ENCODE data around the gene ZDHHC1. TPM values are rescaled to one million over a fixed set of nuclear protein-coding genes. Genes with fewer than 3 reads are reported as not detected.

Gene ZDHHC1
- total RNA-seq, 4 donors from 2014 or later = 33.3 to 63.8 (median 50.9) TPM

DNA sequence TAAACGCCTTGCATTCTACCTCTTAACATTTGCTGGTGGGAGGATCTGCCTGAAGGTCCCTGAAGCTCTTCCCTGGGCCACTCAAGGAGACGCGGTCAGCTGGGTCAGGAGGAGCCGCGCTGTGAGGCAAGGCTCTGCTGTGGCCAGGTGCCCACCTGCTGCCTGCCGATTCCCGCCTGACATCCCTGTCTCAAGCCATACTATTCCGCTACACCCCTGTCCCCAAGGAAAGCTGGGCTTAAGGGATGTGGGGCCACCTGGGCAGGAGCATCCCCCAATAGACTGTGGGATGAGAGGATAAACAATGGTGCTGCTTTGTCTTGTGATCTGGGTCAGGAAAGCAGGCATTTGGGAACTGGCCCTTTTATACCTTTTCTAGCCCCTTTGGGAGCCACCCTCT is 28.1 kb downstream of the ZDHHC1 start:
- Histone ChIP-seq H3K4me3 (replicated peaks in 1 of 3) (no peak overlapping the region), H3K27me3 (no peaks in the 10 kb centered on the region), H3K27ac (no peak overlapping the region), H3K36me3 (no peaks in the 10 kb centered on the region), H3K9me3 (no peaks in the 10 kb centered on the region), H3K4me1 (peaks cover 4 to 16% of the 10 kb centered on the region in 2 donors)
- intact Hi-C loops (cut with DNase I) = no loop called here
- WGBS, 2 donors = 60 to 66% methylated on average over 8 of the region's 8 CpGs
- DNase-seq = no peak
- TF ChIP-seq POLR2A (IDR thresholded peaks at IDR 0.05) = no peak
- TF ChIP-seq, protein P1, sequence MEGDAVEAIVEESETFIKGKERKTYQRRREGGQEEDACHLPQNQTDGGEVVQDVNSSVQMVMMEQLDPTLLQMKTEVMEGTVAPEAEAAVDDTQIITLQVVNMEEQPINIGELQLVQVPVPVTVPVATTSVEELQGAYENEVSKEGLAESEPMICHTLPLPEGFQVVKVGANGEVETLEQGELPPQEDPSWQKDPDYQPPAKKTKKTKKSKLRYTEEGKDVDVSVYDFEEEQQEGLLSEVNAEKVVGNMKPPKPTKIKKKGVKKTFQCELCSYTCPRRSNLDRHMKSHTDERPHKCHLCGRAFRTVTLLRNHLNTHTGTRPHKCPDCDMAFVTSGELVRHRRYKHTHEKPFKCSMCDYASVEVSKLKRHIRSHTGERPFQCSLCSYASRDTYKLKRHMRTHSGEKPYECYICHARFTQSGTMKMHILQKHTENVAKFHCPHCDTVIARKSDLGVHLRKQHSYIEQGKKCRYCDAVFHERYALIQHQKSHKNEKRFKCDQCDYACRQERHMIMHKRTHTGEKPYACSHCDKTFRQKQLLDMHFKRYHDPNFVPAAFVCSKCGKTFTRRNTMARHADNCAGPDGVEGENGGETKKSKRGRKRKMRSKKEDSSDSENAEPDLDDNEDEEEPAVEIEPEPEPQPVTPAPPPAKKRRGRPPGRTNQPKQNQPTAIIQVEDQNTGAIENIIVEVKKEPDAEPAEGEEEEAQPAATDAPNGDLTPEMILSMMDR (IDR thresholded peaks at IDR 0.05) = no peak

DNA sequence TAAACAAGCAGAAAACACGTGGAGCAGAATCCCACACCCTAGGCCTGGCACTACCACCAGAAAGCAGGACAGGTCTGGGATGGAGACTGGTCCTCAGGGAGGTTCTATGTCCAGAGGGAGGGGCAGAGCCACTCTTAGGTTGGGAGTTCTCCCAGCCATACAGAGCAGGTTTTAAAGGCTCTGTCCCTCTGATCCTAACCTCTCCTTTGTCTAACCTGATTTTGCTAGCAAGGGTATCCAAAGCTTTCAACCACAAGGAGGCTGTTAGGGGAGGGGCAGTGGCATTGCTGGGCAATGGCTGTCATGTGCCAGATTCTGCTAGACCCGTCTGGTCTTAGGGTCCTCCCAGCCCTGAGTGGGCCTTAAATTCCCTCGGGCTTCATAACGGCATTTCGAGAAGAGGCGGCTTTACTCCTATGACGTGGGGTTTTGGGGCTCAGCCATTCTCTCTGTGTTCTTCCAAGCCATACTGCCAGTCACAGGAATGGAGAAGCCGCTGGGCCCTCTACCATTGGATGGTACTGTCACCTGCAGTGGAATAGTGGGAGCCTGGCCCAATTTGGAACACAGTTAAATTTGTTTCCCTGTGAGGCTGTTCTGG is 28.7 kb downstream of the ZDHHC1 start:
- Histone ChIP-seq H3K27me3 (no peaks in the 10 kb centered on the region), H3K27ac (no peak overlapping the region), H3K9me3 (no peaks in the 10 kb centered on the region), H3K4me3 (replicated peaks in 1 of 3) (no peak overlapping the region), H3K4me1 (peaks cover 0 to 10% of the 10 kb centered on the region in 2 donors), H3K36me3 (no peaks in the 10 kb centered on the region)
- 89 to 95% methylated on average over 5 to 8 of the region's 8 CpGs for WGBS, 2 donors
- no peak for DNase-seq
- intact Hi-C loops (cut with DNase I) = no loop called here
- no peak for TF ChIP-seq POLR2A (IDR thresholded peaks at IDR 0.05)
- TF ChIP-seq, protein P1 (IDR thresholded peaks at IDR 0.05) = no peak

DNA sequence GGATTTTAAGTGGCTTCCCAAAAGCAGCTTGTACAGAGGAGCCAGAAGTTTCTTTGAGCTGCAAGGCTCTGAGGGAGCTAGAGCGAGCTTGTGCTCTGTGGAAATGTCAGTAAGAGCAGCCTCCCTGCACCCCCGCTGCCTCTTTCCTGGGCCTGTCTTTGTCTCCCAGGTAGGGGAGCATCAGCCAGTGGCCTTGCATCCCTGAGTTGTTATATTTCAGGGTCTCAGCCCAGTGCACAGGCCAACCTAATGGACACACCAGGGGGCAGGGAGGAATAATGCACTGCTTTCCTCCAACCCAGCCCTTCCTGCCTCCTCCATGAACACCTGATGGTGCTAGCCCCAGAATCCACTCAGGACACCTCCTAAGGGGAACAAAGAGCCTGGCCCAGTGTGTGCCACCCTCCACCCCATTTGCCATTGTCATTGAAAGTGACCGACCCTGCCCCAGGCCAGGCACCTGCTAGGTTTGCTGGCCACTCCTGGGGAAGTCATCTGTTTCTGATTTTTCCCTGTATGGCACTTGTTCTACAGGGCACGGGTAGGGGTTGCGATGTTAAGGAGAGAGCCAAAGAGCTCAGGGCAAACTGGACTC is 29.3 kb downstream of the ZDHHC1 start:
- peaks cover 0 to 4% of the 10 kb centered on the region in 2 donors for H3K4me1 ChIP-seq
- H3K9me3 ChIP-seq = no peaks in the 10 kb centered on the region
- whole genome bisulfite sequencing, 2 donors = 87 to 100% methylated on average over 2 to 5 of the region's 5 CpGs
- no peaks in the 10 kb centered on the region for H3K36me3 ChIP-seq
- intact Hi-C loops (cut with DNase I) = no loop called here
- TF ChIP-seq, protein P1 (IDR thresholded peaks at IDR 0.05) = no peak
- TF ChIP-seq POLR2A (IDR thresholded peaks at IDR 0.05) = no peak
- H3K27ac ChIP-seq = no peak overlapping the region
- DNase-seq = no peak
- H3K27me3 ChIP-seq = no peaks in the 10 kb centered on the region
- H3K4me3 ChIP-seq (replicated peaks in 1 of 3) = no peak overlapping the region

DNA sequence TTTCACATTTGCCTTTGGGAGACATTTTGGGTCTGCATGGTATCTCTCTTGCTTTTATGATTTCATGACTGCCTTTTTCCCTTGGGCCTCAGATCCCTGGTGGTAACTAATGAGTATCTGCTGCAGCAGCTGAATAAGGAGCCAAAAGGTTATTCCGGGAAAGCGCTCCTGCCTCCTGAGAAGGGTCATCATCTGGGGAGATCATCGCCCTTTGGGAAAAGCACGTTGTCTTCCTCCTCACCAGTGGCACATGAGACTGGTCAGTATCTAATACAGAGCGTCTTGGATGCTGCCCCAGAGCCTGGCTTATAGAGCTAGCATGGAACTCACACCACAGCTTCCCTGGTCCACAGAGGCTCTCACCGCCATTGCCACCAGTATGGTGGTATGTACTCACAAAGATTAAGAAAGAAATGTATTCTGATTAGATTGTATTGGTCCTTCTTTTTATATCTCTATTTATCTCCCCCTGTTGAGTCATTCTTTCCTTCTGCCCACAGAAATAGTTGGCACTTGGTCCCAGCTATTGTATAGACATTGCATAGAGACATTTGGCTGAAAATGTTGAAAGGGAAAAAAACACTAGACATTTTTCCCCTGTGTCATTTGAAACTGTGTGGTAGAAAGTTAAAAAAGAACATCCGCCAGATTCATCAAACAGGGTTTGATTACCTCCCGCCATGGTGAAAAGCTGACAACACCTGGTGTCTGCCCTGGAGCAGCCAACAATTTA is 31.3 kb downstream of the ZDHHC1 start:
- 86 to 91% methylated on average over 8 of the region's 8 CpGs for WGBS, 2 donors
- no peak for DNase-seq
- TF ChIP-seq, protein P1 (IDR thresholded peaks at IDR 0.05) = no peak
- TF ChIP-seq POLR2A (IDR thresholded peaks at IDR 0.05) = no peak
- H3K27me3 ChIP-seq = no peaks in the 10 kb centered on the region
- intact Hi-C loops (cut with DNase I) = no loop called here
- H3K4me3 ChIP-seq (replicated peaks in 1 of 3) = no peak overlapping the region
- H3K36me3 ChIP-seq = no peaks in the 10 kb centered on the region
- H3K4me1 ChIP-seq = no peaks in the 10 kb centered on the region
- H3K9me3 ChIP-seq = no peaks in the 10 kb centered on the region
- no peak overlapping the region for H3K27ac ChIP-seq

DNA sequence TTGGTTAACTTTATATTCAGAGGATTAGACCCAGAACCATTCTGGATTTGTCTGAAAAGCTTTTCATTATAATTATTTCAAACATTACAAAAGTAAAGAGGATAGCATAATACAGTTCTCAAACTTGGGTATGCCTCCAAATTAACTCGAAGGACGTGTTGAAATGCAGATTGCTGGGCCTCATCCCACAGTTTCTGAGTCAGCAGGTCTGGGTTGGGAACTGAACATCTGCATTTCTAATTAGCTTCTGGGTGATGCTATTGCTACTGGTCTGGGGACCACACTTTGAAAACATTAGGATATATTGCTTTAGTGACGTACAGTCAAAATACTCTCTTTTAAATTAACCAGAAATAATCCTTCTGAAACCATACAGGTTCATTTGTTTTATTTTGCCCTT is 33.0 kb downstream of the ZDHHC1 start:
- H3K4me1 ChIP-seq = no peaks in the 10 kb centered on the region
- no peak for DNase-seq
- H3K36me3 ChIP-seq = no peaks in the 10 kb centered on the region
- no peak overlapping the region for H3K4me3 ChIP-seq (replicated peaks in 1 of 3)
- H3K9me3 ChIP-seq = no peaks in the 10 kb centered on the region
- H3K27me3 ChIP-seq = no peaks in the 10 kb centered on the region
- 92 to 100% methylated on average over 3 of the region's 3 CpGs for WGBS, 2 donors
- intact Hi-C loops (cut with DNase I) = no loop called here
- TF ChIP-seq, protein P1 (IDR thresholded peaks at IDR 0.05) = no peak
- TF ChIP-seq POLR2A (IDR thresholded peaks at IDR 0.05) = no peak
- no peak overlapping the region for H3K27ac ChIP-seq

Data from thyroid gland (tissue), 4 donors.